ENCODE data around the gene NOTUM. TPM values are rescaled to one million over a fixed set of nuclear protein-coding genes. Genes with fewer than 3 reads are reported as not detected.

The NOTUM gene
- total RNA-seq, 1 experiment from 2014 or later = not detected

DNA sequence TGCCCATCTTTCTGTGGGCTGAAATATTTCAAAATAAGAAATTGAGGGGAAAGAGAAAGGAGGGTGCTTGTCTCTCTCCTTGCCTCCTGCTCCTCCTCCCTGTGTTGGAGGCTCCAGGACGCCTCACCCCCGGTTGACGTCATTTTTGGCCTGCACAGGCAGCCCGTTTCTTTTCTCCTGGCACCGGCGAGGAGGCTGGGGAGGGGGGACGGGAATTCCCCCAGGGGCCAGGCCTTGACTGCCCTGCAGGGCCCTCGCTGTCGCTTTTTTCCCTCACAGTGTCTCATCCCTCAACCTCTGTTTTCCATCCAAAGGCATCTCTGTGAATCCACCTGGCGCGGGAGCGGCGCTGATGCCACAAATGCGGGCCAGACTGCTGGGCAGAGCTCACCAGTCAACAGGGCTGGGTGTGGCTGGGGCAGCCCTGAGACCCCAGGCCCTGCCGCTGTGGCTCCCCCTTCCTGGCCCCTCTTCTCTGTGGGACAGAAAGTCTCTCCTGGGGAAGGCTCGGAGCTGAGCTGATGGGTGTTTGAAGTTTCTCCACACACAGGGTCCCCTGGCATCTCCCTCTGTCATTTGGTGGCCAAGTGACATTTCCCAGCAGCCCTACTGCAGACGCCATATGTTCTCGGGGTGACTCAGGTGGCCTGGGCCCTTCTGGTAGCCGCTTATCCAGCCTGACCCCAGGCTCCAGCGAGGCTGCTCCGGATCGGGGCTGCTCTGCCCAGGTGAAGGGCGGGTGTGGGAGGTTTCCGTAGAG lies 45.7 kb upstream of the NOTUM start:
- DNase-seq = no peak
- CTCF ChIA-PET = no interaction called here
- BruUV-seq (replicated peaks) = no TSS peak

DNA sequence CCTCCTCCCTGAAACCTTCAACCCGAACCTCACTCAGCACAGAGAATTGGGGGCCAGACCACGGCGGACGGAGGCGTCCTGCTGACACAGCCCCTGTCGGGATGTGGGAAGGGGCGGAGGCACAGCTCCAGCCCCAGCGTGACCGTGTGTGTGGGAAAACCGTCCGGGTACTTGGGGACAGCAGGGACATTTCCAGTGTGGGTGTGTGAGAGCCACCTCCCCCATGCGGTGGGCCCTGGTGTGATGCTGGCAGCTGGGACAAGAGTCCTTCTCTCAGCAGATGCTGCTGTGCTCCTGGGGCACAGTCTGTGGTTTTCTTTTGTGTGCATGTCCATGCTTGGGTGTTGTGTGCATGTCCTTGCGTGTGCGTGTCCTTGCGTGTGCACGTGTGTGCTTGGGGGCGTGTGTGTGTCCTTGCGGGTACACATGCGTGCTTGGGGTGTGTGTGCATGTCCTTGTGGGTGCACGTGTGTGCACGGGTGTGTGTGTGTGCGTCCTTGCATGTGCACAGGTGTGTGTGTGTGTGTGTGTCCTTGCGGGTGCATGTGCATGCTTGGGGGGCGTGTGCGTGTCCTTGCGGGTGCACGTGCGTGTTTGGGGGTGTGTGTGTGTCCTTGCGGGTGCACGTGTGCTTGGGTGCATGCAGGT lies 44.8 kb upstream of the NOTUM start:
- H2AFZ ChIP-seq = no peak overlapping the region
- intact Hi-C loops (cut with micrococcal nuclease; ENCODE audit: unreplicated experiment) = no loop called here
- no peaks in the 10 kb centered on the region for H4K20me1 ChIP-seq (ENCODE audit: insufficient read depth)
- H3K27me3 ChIP-seq (ENCODE audit: insufficient read depth, low read depth) = no peaks in the 10 kb centered on the region
- ChIA-PET CTCF (no interaction called here), POLR2A (ENCODE audit: unreplicated experiment) (no interaction called here)
- H3K27ac ChIP-seq = no peak overlapping the region
- no peak overlapping the region for H3K4me2 ChIP-seq
- DNase-seq = no peak
- no peaks in the 10 kb centered on the region for H3K9me3 ChIP-seq (ENCODE audit: insufficient read depth, low read depth)
- no peaks in the 10 kb centered on the region for H3K79me2 ChIP-seq (ENCODE audit: low read depth)
- H3K4me1 ChIP-seq (replicated peaks; ENCODE audit: insufficient read depth) = peaks cover 22% of the 10 kb centered on the region
- H3K9me2 ChIP-seq (ENCODE audit: insufficient read depth) = no peaks in the 10 kb centered on the region
- H3F3A ChIP-seq (ENCODE audit: insufficient read depth, low read depth) = peaks cover 10% of the 10 kb centered on the region; the same call in 1 of the 2 replicates
- H3K4me3 ChIP-seq = no peak overlapping the region
- no TSS peak for BruUV-seq (replicated peaks)
- H3K36me3 ChIP-seq (ENCODE audit: low read depth) = no peaks in the 10 kb centered on the region
- TF ChIP-seq, protein P1, sequence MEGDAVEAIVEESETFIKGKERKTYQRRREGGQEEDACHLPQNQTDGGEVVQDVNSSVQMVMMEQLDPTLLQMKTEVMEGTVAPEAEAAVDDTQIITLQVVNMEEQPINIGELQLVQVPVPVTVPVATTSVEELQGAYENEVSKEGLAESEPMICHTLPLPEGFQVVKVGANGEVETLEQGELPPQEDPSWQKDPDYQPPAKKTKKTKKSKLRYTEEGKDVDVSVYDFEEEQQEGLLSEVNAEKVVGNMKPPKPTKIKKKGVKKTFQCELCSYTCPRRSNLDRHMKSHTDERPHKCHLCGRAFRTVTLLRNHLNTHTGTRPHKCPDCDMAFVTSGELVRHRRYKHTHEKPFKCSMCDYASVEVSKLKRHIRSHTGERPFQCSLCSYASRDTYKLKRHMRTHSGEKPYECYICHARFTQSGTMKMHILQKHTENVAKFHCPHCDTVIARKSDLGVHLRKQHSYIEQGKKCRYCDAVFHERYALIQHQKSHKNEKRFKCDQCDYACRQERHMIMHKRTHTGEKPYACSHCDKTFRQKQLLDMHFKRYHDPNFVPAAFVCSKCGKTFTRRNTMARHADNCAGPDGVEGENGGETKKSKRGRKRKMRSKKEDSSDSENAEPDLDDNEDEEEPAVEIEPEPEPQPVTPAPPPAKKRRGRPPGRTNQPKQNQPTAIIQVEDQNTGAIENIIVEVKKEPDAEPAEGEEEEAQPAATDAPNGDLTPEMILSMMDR (conservative IDR thresholded peaks at IDR 0.05) = no peak
- TF ChIP-seq EZH2 (IDR thresholded peaks at IDR 0.05; ENCODE audit: low read depth) = no peak

More for the DNA sequence above, 45.7 kb upstream of the NOTUM start:
- Histone ChIP-seq H3K9me2 (ENCODE audit: insufficient read depth) (no peaks in the 10 kb centered on the region), H3K27me3 (ENCODE audit: insufficient read depth, low read depth) (no peaks in the 10 kb centered on the region), H3K27ac (no peak overlapping the region), H3K9me3 (ENCODE audit: insufficient read depth, low read depth) (no peaks in the 10 kb centered on the region), H3F3A (ENCODE audit: insufficient read depth, low read depth) (peaks cover 10% of the 10 kb centered on the region; the same call in 1 of the 2 replicates), H4K20me1 (ENCODE audit: insufficient read depth) (no peaks in the 10 kb centered on the region), H3K4me3 (no peak overlapping the region), H3K4me2 (no peak overlapping the region), H3K79me2 (ENCODE audit: low read depth) (no peaks in the 10 kb centered on the region), H2AFZ (no peak overlapping the region), H3K36me3 (ENCODE audit: low read depth) (no peaks in the 10 kb centered on the region), H3K4me1 (replicated peaks; ENCODE audit: insufficient read depth) (peaks cover 22% of the 10 kb centered on the region)
- TF ChIP-seq EZH2 (IDR thresholded peaks at IDR 0.05; ENCODE audit: low read depth) = no peak
- TF ChIP-seq, protein P1 (conservative IDR thresholded peaks at IDR 0.05) = no peak
- intact Hi-C loops (cut with micrococcal nuclease; ENCODE audit: unreplicated experiment) = no loop called here
- POLR2A ChIA-PET (ENCODE audit: unreplicated experiment) = interaction anchor here (0.6 kb wide), 1 partner anchor 131 kb away, joined by 3 read pairs; no protein-coding TSS in a partner anchor

- Histone ChIP-seq H3K27me3 (ENCODE audit: insufficient read depth, low read depth) (no peaks in the 10 kb centered on the region), H2AFZ (no peak overlapping the region), H3K9me2 (ENCODE audit: insufficient read depth) (no peaks in the 10 kb centered on the region), H3K4me3 (no peak overlapping the region), H4K20me1 (ENCODE audit: insufficient read depth) (no peaks in the 10 kb centered on the region), H3K79me2 (ENCODE audit: low read depth) (no peaks in the 10 kb centered on the region), H3K27ac (no peak overlapping the region), H3K9me3 (ENCODE audit: insufficient read depth, low read depth) (no peaks in the 10 kb centered on the region), H3K36me3 (ENCODE audit: low read depth) (no peaks in the 10 kb centered on the region), H3K4me2 (0 out of 2 replicates have a peak overlapping the region, but pooled peaks have one; percentile 46), H3K4me1 (replicated peaks; ENCODE audit: insufficient read depth) (peaks cover 22% of the 10 kb centered on the region), H3F3A (ENCODE audit: insufficient read depth, low read depth) (peaks cover 10% of the 10 kb centered on the region; the same call in 1 of the 2 replicates)
- CTCF ChIA-PET = interaction anchor here (0.8 kb wide), 1 partner anchor 14 kb away, joined by 3 read pairs; no protein-coding TSS in a partner anchor
- no TSS peak for BruUV-seq (replicated peaks)
- POLR2A ChIA-PET (ENCODE audit: unreplicated experiment) = no interaction called here
- no peak for TF ChIP-seq EZH2 (IDR thresholded peaks at IDR 0.05; ENCODE audit: low read depth)
- TF ChIP-seq, protein P1 (conservative IDR thresholded peaks at IDR 0.05) = no peak
- DNase-seq = no peak
- intact Hi-C loops (cut with micrococcal nuclease; ENCODE audit: unreplicated experiment) = loop anchor here (5.0 kb wide), 1 partner anchor 37 kb away; no protein-coding TSS in a partner anchor
Measured at GRCh38 chr17:82004517-82005455, 43.8 kb upstream of the NOTUM start.

Data from PC-9 (cell line).